ENCODE data around the gene HOXA11.

- TF ChIP-seq POLR2A (IDR thresholded peaks at IDR 0.05): no peak
- no peak for TF ChIP-seq CTCF (IDR thresholded peaks at IDR 0.05)
- TF ChIP-seq EP300 (IDR thresholded peaks at IDR 0.05): no peak
Observed at GRCh38 chr7:27223941-27224575, 39.0 kb upstream of the HOXA11 start.
